Measurements from ENCODE around the gene PCIF1. TPM values are rescaled to one million over a fixed set of nuclear protein-coding genes. Genes with fewer than 3 reads are reported as not detected.
A peak's percentile ranks its signal among the peaks of the same experiment; 100 is the strongest.

Gene PCIF1
- total and polyA plus RNA-seq, 2 experiments from 2014 or later = 11.8 to 26.0 TPM

GRCh38 chr20:45913116-45913515 lies 21.4 kb upstream of the PCIF1 start:
- no peak for TF ChIP-seq EZH2 (IDR thresholded peaks at IDR 0.05; ENCODE audit: borderline replicate concordance)
- TF ChIP-seq, protein P1, sequence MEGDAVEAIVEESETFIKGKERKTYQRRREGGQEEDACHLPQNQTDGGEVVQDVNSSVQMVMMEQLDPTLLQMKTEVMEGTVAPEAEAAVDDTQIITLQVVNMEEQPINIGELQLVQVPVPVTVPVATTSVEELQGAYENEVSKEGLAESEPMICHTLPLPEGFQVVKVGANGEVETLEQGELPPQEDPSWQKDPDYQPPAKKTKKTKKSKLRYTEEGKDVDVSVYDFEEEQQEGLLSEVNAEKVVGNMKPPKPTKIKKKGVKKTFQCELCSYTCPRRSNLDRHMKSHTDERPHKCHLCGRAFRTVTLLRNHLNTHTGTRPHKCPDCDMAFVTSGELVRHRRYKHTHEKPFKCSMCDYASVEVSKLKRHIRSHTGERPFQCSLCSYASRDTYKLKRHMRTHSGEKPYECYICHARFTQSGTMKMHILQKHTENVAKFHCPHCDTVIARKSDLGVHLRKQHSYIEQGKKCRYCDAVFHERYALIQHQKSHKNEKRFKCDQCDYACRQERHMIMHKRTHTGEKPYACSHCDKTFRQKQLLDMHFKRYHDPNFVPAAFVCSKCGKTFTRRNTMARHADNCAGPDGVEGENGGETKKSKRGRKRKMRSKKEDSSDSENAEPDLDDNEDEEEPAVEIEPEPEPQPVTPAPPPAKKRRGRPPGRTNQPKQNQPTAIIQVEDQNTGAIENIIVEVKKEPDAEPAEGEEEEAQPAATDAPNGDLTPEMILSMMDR (IDR thresholded peaks at IDR 0.05; ENCODE audit: poor library complexity) = no peak
- TF ChIP-seq EZH2phosphoT487 (IDR thresholded peaks at IDR 0.05; ENCODE audit: low read depth, severe bottlenecking, unreplicated experiment) = no peak
- 95% methylated on average over 4 of the region's 5 CpGs for WGBS (ENCODE audit: low lambda C conversion rate, missing lambda C conversion rate)
- Histone ChIP-seq H3K9me3 (ENCODE audit: low read depth) (no peaks in the 10 kb centered on the region), H3K27me3 (no peaks in the 10 kb centered on the region), H3K27ac (no peak overlapping the region), H3K36me3 (replicated peaks; ENCODE audit: insufficient read depth, low read depth) (no peaks in the 10 kb centered on the region), H3K9me2 (replicated peaks; ENCODE audit: insufficient read depth) (no peaks in the 10 kb centered on the region), H2AFZ (no peak overlapping the region), H3K79me2 (no peaks in the 10 kb centered on the region), H3K4me2 (no peak overlapping the region), H3K4me1 (ENCODE audit: insufficient read depth) (peaks cover 10% of the 10 kb centered on the region), H4K20me1 (ENCODE audit: insufficient read depth, poor library complexity, severe bottlenecking) (no peaks in the 10 kb centered on the region), H3K4me3 (no peak overlapping the region)
- no peak for DNase-seq (ENCODE audit: low spot score)

DNA sequence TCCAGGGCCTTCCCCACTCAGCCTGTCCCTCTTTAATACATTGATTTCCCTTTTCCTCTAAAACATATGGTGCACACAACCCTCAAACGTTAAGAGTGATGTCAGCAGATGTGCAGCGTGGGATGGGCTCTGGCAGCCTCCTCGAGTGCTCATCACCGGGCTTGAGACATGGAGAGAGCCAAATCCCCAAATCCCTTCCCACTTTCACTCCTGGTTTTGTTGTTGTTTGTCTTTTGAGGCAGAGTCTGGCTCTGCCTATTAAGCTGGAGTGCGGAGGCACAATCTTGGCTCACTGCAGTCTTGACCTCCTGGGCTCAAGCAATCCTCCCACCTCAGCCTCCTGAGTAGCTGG lies 16.7 kb upstream of the PCIF1 start:
- H2AFZ ChIP-seq = no peak overlapping the region
- 76% methylated on average over 5 of the region's 5 CpGs for WGBS (ENCODE audit: low lambda C conversion rate, missing lambda C conversion rate)
- peaks cover 9% of the 10 kb centered on the region for H3K4me1 ChIP-seq (ENCODE audit: insufficient read depth)
- H3K27me3 ChIP-seq = no peaks in the 10 kb centered on the region
- peak overlapping the region; percentile 88 for H3K27ac ChIP-seq
- H3K36me3 ChIP-seq (replicated peaks; ENCODE audit: insufficient read depth, low read depth) = no peaks in the 10 kb centered on the region
- no peaks in the 10 kb centered on the region for H3K79me2 ChIP-seq
- H4K20me1 ChIP-seq (ENCODE audit: insufficient read depth, poor library complexity, severe bottlenecking) = no peaks in the 10 kb centered on the region
- H3K9me2 ChIP-seq (replicated peaks; ENCODE audit: insufficient read depth) = no peaks in the 10 kb centered on the region
- H3K9me3 ChIP-seq (ENCODE audit: low read depth) = no peaks in the 10 kb centered on the region
- TF ChIP-seq EZH2 (IDR thresholded peaks at IDR 0.05; ENCODE audit: borderline replicate concordance) (no peak), EZH2phosphoT487 (IDR thresholded peaks at IDR 0.05; ENCODE audit: low read depth, severe bottlenecking, unreplicated experiment) (no peak)
- TF ChIP-seq, protein P1 (IDR thresholded peaks at IDR 0.05; ENCODE audit: poor library complexity) = no peak
- no peak for DNase-seq (ENCODE audit: low spot score)
- H3K4me3 ChIP-seq = no peak overlapping the region
- no peak overlapping the region for H3K4me2 ChIP-seq

- Histone ChIP-seq H3K4me3 (no peak overlapping the region), H2AFZ (no peak overlapping the region), H3K4me2 (no peak overlapping the region), H3K9me3 (ENCODE audit: low read depth) (no peaks in the 10 kb centered on the region), H3K27ac (peak overlapping the region; percentile 88), H3K36me3 (replicated peaks; ENCODE audit: insufficient read depth, low read depth) (no peaks in the 10 kb centered on the region), H3K4me1 (ENCODE audit: insufficient read depth) (peaks cover 9% of the 10 kb centered on the region), H3K9me2 (replicated peaks; ENCODE audit: insufficient read depth) (no peaks in the 10 kb centered on the region), H4K20me1 (ENCODE audit: insufficient read depth, poor library complexity, severe bottlenecking) (no peaks in the 10 kb centered on the region), H3K27me3 (no peaks in the 10 kb centered on the region), H3K79me2 (no peaks in the 10 kb centered on the region)
- 58% methylated on average over 5 of the region's 5 CpGs for WGBS (ENCODE audit: low lambda C conversion rate, missing lambda C conversion rate)
- TF ChIP-seq EZH2 (IDR thresholded peaks at IDR 0.05; ENCODE audit: borderline replicate concordance) = no peak
- TF ChIP-seq EZH2phosphoT487 (IDR thresholded peaks at IDR 0.05; ENCODE audit: low read depth, severe bottlenecking, unreplicated experiment) = no peak
- TF ChIP-seq, protein P1 (IDR thresholded peaks at IDR 0.05; ENCODE audit: poor library complexity) = no peak
- peak; percentile 51 for DNase-seq (ENCODE audit: low spot score)
Measured at GRCh38 chr20:45918182-45918737, 16.2 kb upstream of the PCIF1 start.
